GM23338 (cell line): ENCODE results near the gene MED13L. TPM values are rescaled to one million over a fixed set of nuclear protein-coding genes. Genes with fewer than 3 reads are reported as not detected.

Experiments used
- ATAC-seq: fragments of 200-7000 bp; cut with Tn5 transposase; 3 replicates; pipeline ENCODE4 v1.9.1; 2020
- DNase-seq: peaks from one replicate; pipeline ENCODE4 v3.0.0-alpha.2; 2015; ENCODE audit warnings: low spot score
- H2AFZ ChIP-seq: fragments of 200-600 bp; sonication (generic); 2 replicates; pipeline ENCODE4 v1.8.0; 2016; ENCODE audit warnings: antibody characterized with exemption, mild to moderate bottlenecking, moderate library complexity
- H3F3A ChIP-seq: fragments of 200-600 bp; sonication (generic); replicated peaks from 2 replicates; pipeline ENCODE4 v1.8.0; 2017; ENCODE audit warnings: antibody characterized with exemption, mixed run types, low read depth
- H3K27ac ChIP-seq: fragments of 200-600 bp; sonication (generic); 2 replicates; pipeline ENCODE4 v1.6.1; 2016; ENCODE audit warnings: low read depth
- H3K27me3 ChIP-seq: fragments of 200-600 bp; sonication (generic); 2 replicates; pipeline ENCODE4 v1.8.0; 2016; ENCODE audit warnings: mild to moderate bottlenecking, mixed run types, moderate library complexity; ENCODE audit not compliant: insufficient read depth
- H3K36me3 ChIP-seq: fragments of 200-600 bp; sonication (generic); 2 replicates; pipeline ENCODE4 v1.8.0; 2016; ENCODE audit warnings: mild to moderate bottlenecking; ENCODE audit not compliant: insufficient read depth
- H3K4me1 ChIP-seq: fragments of 200-600 bp; sonication (generic); 2 replicates; pipeline ENCODE4 v1.8.0; 2016; ENCODE audit warnings: mild to moderate bottlenecking, moderate library complexity; ENCODE audit not compliant: insufficient read depth
- H3K4me2 ChIP-seq: fragments of 200-600 bp; sonication (generic); 2 replicates; pipeline ENCODE4 v1.7.1; 2017; ENCODE audit warnings: mixed run types
- H3K4me3 ChIP-seq: fragments of 200-600 bp; sonication (generic); 2 replicates; pipeline ENCODE4 v1.6.1; 2016; ENCODE audit warnings: mixed run types
- H3K79me2 ChIP-seq: fragments of 200-600 bp; sonication (generic); replicated peaks from 2 replicates; pipeline ENCODE4 v1.8.0; 2017; ENCODE audit warnings: mild to moderate bottlenecking; ENCODE audit not compliant: insufficient read depth
- H3K9me2 ChIP-seq: fragments of 200-600 bp; sonication (generic); 2 replicates; pipeline ENCODE4 v1.8.0; 2017; ENCODE audit not compliant: insufficient read depth
- H4K20me1 ChIP-seq: fragments of 200-600 bp; sonication (generic); replicated peaks from 2 replicates; pipeline ENCODE4 v1.8.0; 2017; ENCODE audit warnings: mild to moderate bottlenecking; ENCODE audit not compliant: insufficient read depth
- H3K27ac Mint-ChIP-seq: 2 replicates; pipeline ENCODE4 v1.8.0; 2020; ENCODE audit warnings: inconsistent platforms, mild to moderate bottlenecking, moderate library complexity, mixed read lengths
- H3K27me3 Mint-ChIP-seq: 3 replicates; pipeline ENCODE4 v1.8.0; 2022; ENCODE audit warnings: low read depth, mild to moderate bottlenecking, moderate library complexity, mixed read lengths, inconsistent platforms; ENCODE audit not compliant: insufficient read depth, poor library complexity
- H3K36me3 Mint-ChIP-seq: 3 replicates; pipeline ENCODE4 v1.8.0; 2021; ENCODE audit warnings: low read depth, mild to moderate bottlenecking, inconsistent platforms, moderate library complexity, mixed read lengths
- H3K4me1 Mint-ChIP-seq: 3 replicates; pipeline ENCODE4 v1.8.0; 2020; ENCODE audit warnings: mild to moderate bottlenecking, inconsistent platforms, mixed read lengths
- H3K4me3 Mint-ChIP-seq: 3 replicates; pipeline ENCODE4 v1.8.0; 2021; ENCODE audit warnings: moderate library complexity, mild to moderate bottlenecking, inconsistent platforms, mixed read lengths
- H3K9me3 Mint-ChIP-seq: 3 replicates; pipeline ENCODE4 v1.8.0; 2020; ENCODE audit warnings: moderate library complexity, mild to moderate bottlenecking, inconsistent platforms, mixed read lengths
- CREB1 ChIP-seq: fragments of 250-450 bp; sonication (Bioruptor Pico); IDR thresholded peaks from 2 replicates; pipeline ENCODE4 v1.5.0; 2020; ENCODE audit warnings: low read depth, mild to moderate bottlenecking, moderate library complexity
- EZH2 ChIP-seq: fragments of 200-600 bp; sonication (generic); IDR thresholded peaks from one replicate; pipeline ENCODE4 v1.8.0; 2017; ENCODE audit warnings: antibody characterized with exemption, mild to moderate bottlenecking, low read depth; ENCODE audit not compliant: unreplicated experiment
- JUNB ChIP-seq: IDR thresholded peaks from one replicate; pipeline ENCODE4 v1.6.1; 2016; ENCODE audit warnings: antibody characterized with exemption; ENCODE audit not compliant: unreplicated experiment
- NANOG ChIP-seq: IDR thresholded peaks from 2 replicates; pipeline ENCODE4 v1.6.1; 2016; ENCODE audit warnings: antibody characterized with exemption, borderline replicate concordance
- POLR2AphosphoS5 ChIP-seq: IDR thresholded peaks from 2 replicates; pipeline ENCODE4 v1.6.1; 2016; ENCODE audit warnings: antibody characterized with exemption, low read depth
- REST ChIP-seq: IDR thresholded peaks from one replicate; pipeline ENCODE4 v1.6.1; 2018; ENCODE audit warnings: antibody characterized with exemption; ENCODE audit not compliant: unreplicated experiment
- STAT1 ChIP-seq: IDR thresholded peaks from one replicate; pipeline ENCODE4 v1.6.1; 2016; ENCODE audit warnings: antibody characterized with exemption; ENCODE audit not compliant: unreplicated experiment
- ZNF114 ChIP-seq: fragments of 250-450 bp; sonication (Bioruptor Pico); IDR thresholded peaks from 2 replicates; pipeline ENCODE4 v1.5.0; 2020; ENCODE audit warnings: mild to moderate bottlenecking, moderate library complexity
- ZNF462 ChIP-seq: fragments of 250-450 bp; sonication (Bioruptor Pico); IDR thresholded peaks from 2 replicates; pipeline ENCODE4 v1.5.0; 2020; ENCODE audit warnings: mild to moderate bottlenecking, moderate library complexity
- polyA plus RNA-seq: library from polyadenylated mRNA; unstranded; fragments of >200 nt; fragmentation: Nextera tagmentation; extraction: Ambion mirVana; gene quantifications from 2 replicates; pipeline ENCODE4 v1.2.1, GENCODE V29; 2016
- total RNA-seq: library from RNA; depleted of rRNA; stranded (reverse); fragments of >200 nt; shearing (Covaris generic); gene quantifications from 2 replicates; pipeline ENCODE4 v1.2.3, GENCODE V29; 2014
- TF ChIP-seq, protein P1 (sequence below): IDR thresholded peaks from 2 replicates; pipeline ENCODE4 v1.6.1; 2016; ENCODE audit warnings: antibody characterized with exemption

MED13L gene
- total and polyA plus RNA-seq, 2 experiments from 2014 or later, result 20.9 to 73.6 TPM

DNA sequence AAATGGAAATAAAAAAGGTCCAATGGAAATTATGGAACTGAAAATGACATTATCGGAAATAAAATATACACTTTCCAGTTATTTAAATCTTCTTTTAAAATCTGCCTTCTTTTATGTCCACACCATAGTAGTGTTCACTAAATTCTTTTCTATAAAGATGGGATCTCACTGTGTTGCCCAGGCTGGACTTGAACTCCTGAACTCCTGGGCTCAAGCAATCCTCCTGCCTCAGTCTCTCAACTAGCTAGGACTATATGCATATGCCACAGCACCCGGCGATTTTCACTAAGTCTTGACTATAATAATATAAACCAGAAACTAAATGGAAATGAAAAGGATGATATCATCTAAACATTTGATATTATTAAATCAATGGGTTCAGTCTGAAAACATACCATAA, 188.4 kb downstream of the MED13L start:
- no peak overlapping the region for H3K4me2 ChIP-seq
- ATAC-seq, result no peak
- no peaks in the 10 kb centered on the region for H3F3A ChIP-seq
- Mint-ChIP-seq H3K27ac (no peak overlapping the region), H3K9me3 (no peaks in the 10 kb centered on the region), H3K36me3 (no peaks in the 10 kb centered on the region), H3K4me1 (peaks cover 18% of the 10 kb centered on the region), H3K4me3 (no peak overlapping the region), H3K27me3 (no peaks in the 10 kb centered on the region)
- H3K9me2 ChIP-seq, result no peaks in the 10 kb centered on the region
- H3K4me1 ChIP-seq, result peaks cover 13% of the 10 kb centered on the region
- H3K4me3 ChIP-seq, result no peak overlapping the region
- no peaks in the 10 kb centered on the region for H3K27me3 ChIP-seq
- 0 out of 2 replicates have a peak, but pooled peaks cover 3% of the 10 kb centered on the region for H4K20me1 ChIP-seq
- no peaks in the 10 kb centered on the region for H3K36me3 ChIP-seq
- H2AFZ ChIP-seq, result no peak overlapping the region
- no peak for DNase-seq
- TF ChIP-seq EZH2 (no peak), REST (no peak), NANOG (no peak), STAT1 (no peak), CREB1 (no peak), ZNF114 (no peak), JUNB (no peak), POLR2AphosphoS5 (no peak), ZNF462 (CRISPR knock-in tag) (no peak)
- TF ChIP-seq, protein P1, sequence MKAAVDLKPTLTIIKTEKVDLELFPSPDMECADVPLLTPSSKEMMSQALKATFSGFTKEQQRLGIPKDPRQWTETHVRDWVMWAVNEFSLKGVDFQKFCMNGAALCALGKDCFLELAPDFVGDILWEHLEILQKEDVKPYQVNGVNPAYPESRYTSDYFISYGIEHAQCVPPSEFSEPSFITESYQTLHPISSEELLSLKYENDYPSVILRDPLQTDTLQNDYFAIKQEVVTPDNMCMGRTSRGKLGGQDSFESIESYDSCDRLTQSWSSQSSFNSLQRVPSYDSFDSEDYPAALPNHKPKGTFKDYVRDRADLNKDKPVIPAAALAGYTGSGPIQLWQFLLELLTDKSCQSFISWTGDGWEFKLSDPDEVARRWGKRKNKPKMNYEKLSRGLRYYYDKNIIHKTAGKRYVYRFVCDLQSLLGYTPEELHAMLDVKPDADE, result no peak
- H3K79me2 ChIP-seq, result peaks cover 48% of the 10 kb centered on the region
- H3K27ac ChIP-seq, result no peak overlapping the region
